GM21526 (cell line): Measurements from ENCODE around the gene ZFYVE9.
"Not testable (repeated sequence)": the region's sequence is repeated elsewhere in the genome, so short reads cannot be mapped to it uniquely, and the experiment has no call there.

Source experiments
- ATAC-seq: cut with Tn5 transposase; IDR thresholded peaks from one replicate; pipeline ENCODE4 v1.9.1; 2021; ENCODE audit warnings: moderate library complexity; ENCODE audit not compliant: unreplicated experiment, low FRiP score

ZFYVE9 gene

GRCh38 chr1:52190500-52191252, 48.8 kb downstream of the ZFYVE9 start:
- no peak for ATAC-seq

GRCh38 chr1:52191395-52191965, 49.6 kb downstream of the ZFYVE9 start:
- ATAC-seq: no peak

GRCh38 chr1:52192024-52192423, 50.1 kb downstream of the ZFYVE9 start:
- no peak for ATAC-seq

GRCh38 chr1:52192436-52192835, 50.5 kb downstream of the ZFYVE9 start:
- no peak for ATAC-seq

GRCh38 chr1:52193985-52194384, 52.1 kb downstream of the ZFYVE9 start:
- no peak for ATAC-seq

GRCh38 chr1:52195161-52195560, 53.3 kb downstream of the ZFYVE9 start:
- no peak for ATAC-seq

GRCh38 chr1:52203935-52204625, 62.2 kb downstream of the ZFYVE9 start:
- ATAC-seq: no peak

GRCh38 chr1:52204696-52205095, 62.8 kb downstream of the ZFYVE9 start:
- no peak for ATAC-seq

- not testable (repeated sequence) for ATAC-seq
These were observed 64.8 kb downstream of the ZFYVE9 start for GRCh38 chr1:52206686-52207085.

GRCh38 chr1:52209429-52209828, 67.5 kb downstream of the ZFYVE9 start:
- ATAC-seq: no peak

GRCh38 chr1:52210044-52210443, 68.2 kb downstream of the ZFYVE9 start:
- ATAC-seq: no peak

GRCh38 chr1:52216907-52217458, 75.1 kb downstream of the ZFYVE9 start:
- ATAC-seq: no peak

GRCh38 chr1:52225174-52225573, 83.3 kb downstream of the ZFYVE9 start:
- ATAC-seq: no peak

GRCh38 chr1:52229494-52229893, 87.6 kb downstream of the ZFYVE9 start:
- ATAC-seq: no peak

GRCh38 chr1:52233463-52233862, 91.6 kb downstream of the ZFYVE9 start:
- ATAC-seq: no peak

GRCh38 chr1:52234014-52234413, 92.1 kb downstream of the ZFYVE9 start:
- no peak for ATAC-seq

- ATAC-seq: no peak
These were observed 92.8 kb downstream of the ZFYVE9 start for GRCh38 chr1:52234708-52235107.

GRCh38 chr1:52235646-52236045, 93.8 kb downstream of the ZFYVE9 start:
- ATAC-seq: no peak

GRCh38 chr1:52237430-52237829, 95.5 kb downstream of the ZFYVE9 start:
- no peak for ATAC-seq

- no peak for ATAC-seq
These were observed 96.6 kb downstream of the ZFYVE9 start for GRCh38 chr1:52238474-52238873.

GRCh38 chr1:52238887-52239707, 97.2 kb downstream of the ZFYVE9 start:
- peak; percentile 30 for ATAC-seq
